ENCODE results near the gene CALCR. TPM values are rescaled to one million over a fixed set of nuclear protein-coding genes. Genes with fewer than 3 reads are reported as not detected.

The CALCR gene
- polyA plus RNA-seq, 3 donors, result not detected

- Mint-ChIP-seq H3K36me3 (no peaks in the 10 kb centered on the region), H3K9me3 (peaks cover 0 to 13% (median 6%) of the 10 kb centered on the region in 7 donors), H3K27ac (no peak overlapping the region), H3K27me3 (ENCODE audit: low read depth in 3 of 3) (peaks cover 0 to 4% (median 0%) of the 10 kb centered on the region in 3 donors), H3K4me3 (no peak overlapping the region), H3K4me1 (no peaks in the 10 kb centered on the region)
- H3K27ac ChIP-seq (ENCODE audit: low read depth in 1 of 2, low read length in 2 of 2), result no peak overlapping the region
- no peaks in the 10 kb centered on the region for H3K79me2 ChIP-seq (ENCODE audit: insufficient read depth, low read length)
- H3K9ac ChIP-seq (ENCODE audit: insufficient read depth, low read length, poor library complexity, severe bottlenecking), result no peak overlapping the region
- no peaks in the 10 kb centered on the region for H4K20me1 ChIP-seq (ENCODE audit: insufficient read depth, low read length)
- H3K4me3 ChIP-seq (replicated peaks in 1 of 3; ENCODE audit: low read depth in 2 of 3, low read length in 3 of 3), result no peak overlapping the region
- no peak for DNase-seq
- H3K4me1 ChIP-seq (ENCODE audit: control insufficient read depth in 1 of 2, insufficient read depth in 2 of 2, low read length in 2 of 2), result no peaks in the 10 kb centered on the region
- intact Hi-C loops (cut with micrococcal nuclease), result no loop called here
- H2AFZ ChIP-seq (ENCODE audit: insufficient read depth, low read depth, low read length, poor library complexity, severe bottlenecking), result no peak overlapping the region
- H3K9me3 ChIP-seq (replicated peaks in 1 of 2; ENCODE audit: control insufficient read depth in 1 of 2, insufficient read depth in 1 of 2, low read length in 2 of 2), result peaks cover 7 to 9% of the 10 kb centered on the region in 2 donors
- no peaks in the 10 kb centered on the region for H3K27me3 ChIP-seq (ENCODE audit: control insufficient read depth in 2 of 2, insufficient read depth in 2 of 2, low read length in 2 of 2)
- TF ChIP-seq CTCF (IDR thresholded peaks at IDR 0.05), result no peak
- no CpG with 5 or more reads among the region's 5 CpGs for WGBS (ENCODE audit: insufficient coverage)
- H3K4me2 ChIP-seq (replicated peaks; ENCODE audit: extremely low read depth, low read length, poor library complexity, severe bottlenecking), result no peak overlapping the region
- H3K36me3 ChIP-seq (replicated peaks in 1 of 2; ENCODE audit: control insufficient read depth in 1 of 2, insufficient read depth in 2 of 2, low read length in 2 of 2), result no peaks in the 10 kb centered on the region
Measured at GRCh38 chr7:93402944-93403343, 171.6 kb downstream of the CALCR start.

- Histone ChIP-seq H3K36me3 (replicated peaks in 1 of 2; ENCODE audit: control insufficient read depth in 1 of 2, insufficient read depth in 2 of 2, low read length in 2 of 2) (no peaks in the 10 kb centered on the region), H3K79me2 (ENCODE audit: insufficient read depth, low read length) (no peaks in the 10 kb centered on the region), H3K4me3 (replicated peaks in 1 of 3; ENCODE audit: low read depth in 2 of 3, low read length in 3 of 3) (no peak overlapping the region), H4K20me1 (ENCODE audit: insufficient read depth, low read length) (no peaks in the 10 kb centered on the region), H2AFZ (ENCODE audit: insufficient read depth, low read depth, low read length, poor library complexity, severe bottlenecking) (no peak overlapping the region), H3K27ac (ENCODE audit: low read depth in 1 of 2, low read length in 2 of 2) (no peak overlapping the region), H3K4me2 (replicated peaks; ENCODE audit: extremely low read depth, low read length, poor library complexity, severe bottlenecking) (no peak overlapping the region), H3K9me3 (replicated peaks in 1 of 2; ENCODE audit: control insufficient read depth in 1 of 2, insufficient read depth in 1 of 2, low read length in 2 of 2) (no peaks in the 10 kb centered on the region), H3K27me3 (ENCODE audit: control insufficient read depth in 2 of 2, insufficient read depth in 2 of 2, low read length in 2 of 2) (no peaks in the 10 kb centered on the region), H3K4me1 (ENCODE audit: control insufficient read depth in 1 of 2, insufficient read depth in 2 of 2, low read length in 2 of 2) (no peaks in the 10 kb centered on the region), H3K9ac (ENCODE audit: insufficient read depth, low read length, poor library complexity, severe bottlenecking) (no peak overlapping the region)
- TF ChIP-seq CTCF (IDR thresholded peaks at IDR 0.05), result no peak
- Mint-ChIP-seq H3K4me3 (no peak overlapping the region), H3K9me3 (peaks cover 0 to 3% (median 2%) of the 10 kb centered on the region in 7 donors), H3K27ac (no peak overlapping the region), H3K36me3 (no peaks in the 10 kb centered on the region), H3K27me3 (ENCODE audit: low read depth in 3 of 3) (peaks cover 0 to 4% (median 1%) of the 10 kb centered on the region in 3 donors), H3K4me1 (no peaks in the 10 kb centered on the region)
- 100% methylated on average over 1 of the region's 3 CpGs for WGBS (ENCODE audit: insufficient coverage)
- intact Hi-C loops (cut with micrococcal nuclease), result no loop called here
- no peak for DNase-seq
Measured at GRCh38 chr7:93399642-93400041, 174.9 kb downstream of the CALCR start.

Measured in CD14-positive monocyte (primary cell).